Umbilical cord (tissue), 2 donors: ENCODE results near the gene SCAP. TPM values are rescaled to one million over a fixed set of nuclear protein-coding genes. Genes with fewer than 3 reads are reported as not detected.
A peak's percentile ranks its signal among the peaks of the same experiment; 100 is the strongest.
"Not testable (repeated sequence)": the region's sequence is repeated elsewhere in the genome, so short reads cannot be mapped to it uniquely, and the experiment has no call there.

Experiments used
- DNase-seq: peaks from one replicate; pipeline ENCODE4 v3.0.0-alpha.2; 2015; ENCODE audit warnings: low spot score
- total RNA-seq: library from RNA; depleted of rRNA; stranded (reverse); fragments of >200 nt; gene quantifications from one replicate; pipeline ENCODE4 v1.2.3, GENCODE V29; 2014; ENCODE audit warnings: low replicate concordance; ENCODE audit not compliant: insufficient read depth

SCAP gene
- 44.8 TPM for total RNA-seq

DNA sequence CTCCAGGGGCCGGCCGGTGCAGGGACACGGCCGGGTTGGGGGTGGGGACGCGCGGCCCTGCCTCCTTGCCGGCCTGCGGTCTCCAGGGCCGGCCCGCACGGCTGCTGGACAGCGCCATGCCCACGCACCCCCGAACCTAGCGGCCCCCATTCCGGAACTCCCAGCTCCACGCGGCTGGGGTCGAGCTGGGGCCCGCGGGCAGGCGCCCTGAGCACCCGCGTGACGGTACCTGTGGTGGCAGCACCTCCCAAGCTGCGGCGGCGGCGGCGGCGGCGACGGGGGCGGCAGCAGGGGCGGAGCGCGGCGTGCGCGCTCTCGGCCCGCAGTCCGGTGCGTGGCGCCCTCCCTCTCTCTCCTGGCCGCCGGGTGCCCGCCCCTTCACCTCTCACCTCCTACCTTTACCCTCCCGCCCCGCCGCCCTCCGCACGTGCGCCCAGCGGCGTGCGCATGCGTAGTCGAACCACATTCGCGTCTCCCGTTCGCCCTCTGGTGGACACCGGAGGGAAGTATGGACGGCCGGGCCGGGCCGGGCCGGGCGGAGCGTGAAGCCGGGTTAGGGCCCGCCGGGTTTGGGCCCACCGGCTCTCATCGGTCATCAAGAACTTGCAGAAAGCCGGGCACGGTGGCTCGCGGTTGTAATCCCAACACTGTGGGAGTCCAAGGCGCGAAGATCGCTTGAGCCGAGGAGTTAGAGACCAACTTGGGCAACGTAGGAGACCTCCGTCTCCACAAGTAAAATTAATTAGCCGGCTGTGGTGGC is at the start of gene SCAP:
TSS of gene SCAP (minus strand) at position 372 of the 760 bp plus-strand sequence. CDS start 32,948 bp downstream, outside the sequence.
- peak; percentile 87 for DNase-seq

DNA sequence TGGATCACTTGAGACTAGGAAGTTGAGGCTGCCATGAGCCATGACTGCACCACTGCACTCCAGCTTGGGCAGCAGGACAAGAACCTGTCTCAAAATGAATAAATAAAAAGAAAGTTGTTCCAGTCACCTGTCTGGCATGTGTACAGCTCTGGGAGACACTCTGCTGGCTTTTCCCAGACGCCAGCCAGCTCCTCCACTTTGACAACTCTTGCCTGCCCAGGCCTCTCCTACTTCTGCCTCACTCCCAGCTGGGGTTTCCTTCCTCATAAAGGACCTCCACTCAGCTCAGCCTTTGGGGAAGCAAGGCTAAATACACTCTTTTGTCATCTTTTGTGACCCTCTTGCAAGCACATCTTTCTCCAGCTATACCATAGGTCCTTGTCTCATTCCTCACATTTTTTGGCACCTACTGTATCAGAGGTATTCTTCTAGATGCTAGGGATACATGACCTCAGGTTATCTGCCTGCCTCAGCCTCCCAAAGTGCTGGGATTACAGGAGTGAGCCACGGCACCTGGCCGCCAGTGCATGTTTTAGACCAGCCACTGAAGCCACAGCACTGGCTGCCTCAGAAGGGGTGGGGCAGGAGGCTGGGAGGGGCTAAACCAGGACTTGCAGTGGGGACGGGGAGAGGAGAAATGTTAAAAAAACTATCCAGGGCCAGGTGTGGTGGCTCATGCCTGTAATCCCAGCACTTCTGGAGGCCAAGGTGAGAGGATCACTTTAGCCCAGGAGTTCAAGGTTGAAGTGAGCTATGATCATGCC is 47.8 kb upstream of the SCAP start:
- no peak for DNase-seq

DNA sequence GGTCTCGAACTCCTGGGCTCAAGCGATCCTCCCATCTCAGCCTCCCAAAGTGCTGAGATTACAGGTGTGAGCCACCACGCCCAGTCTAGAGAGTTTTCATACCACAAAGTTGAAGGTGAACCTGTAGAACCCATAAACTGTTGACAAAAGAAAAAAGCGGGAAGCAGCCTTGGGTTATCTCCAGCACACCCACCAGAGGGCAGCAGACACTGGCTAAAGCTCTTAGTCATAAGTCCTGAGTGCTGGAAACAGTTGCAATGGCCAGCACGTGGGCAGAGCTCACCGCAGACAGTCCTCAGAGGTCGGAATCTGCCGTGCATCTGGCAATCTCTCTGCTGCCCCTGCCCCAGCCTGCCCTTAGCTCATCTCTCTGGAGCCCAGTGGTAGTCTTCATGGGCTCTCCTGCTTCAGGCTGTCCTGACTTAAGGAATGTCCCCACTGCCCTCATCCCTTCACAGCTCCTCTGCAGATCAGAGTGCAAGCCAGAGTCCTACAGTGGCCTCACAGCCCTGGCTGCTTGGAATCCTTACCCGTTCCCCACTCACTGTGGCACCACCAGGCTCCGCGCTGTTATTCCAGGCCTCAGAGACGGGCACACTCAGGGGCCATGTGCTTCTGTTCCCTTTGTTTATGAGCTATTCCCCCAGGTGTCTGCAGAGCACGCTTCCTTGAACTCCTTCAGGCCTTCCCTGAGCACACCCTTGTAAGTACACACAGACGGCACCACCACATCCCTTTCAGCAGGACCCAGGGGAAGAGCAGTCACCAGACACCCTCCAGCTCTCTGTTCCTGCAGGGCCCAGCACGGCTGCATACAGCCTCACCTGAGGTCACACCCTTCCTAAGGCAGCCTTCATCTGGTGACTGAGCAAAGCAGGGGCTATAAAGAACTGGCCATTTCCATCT is 46.6 kb upstream of the SCAP start:
- DNase-seq, result peak; percentile 90

DNA sequence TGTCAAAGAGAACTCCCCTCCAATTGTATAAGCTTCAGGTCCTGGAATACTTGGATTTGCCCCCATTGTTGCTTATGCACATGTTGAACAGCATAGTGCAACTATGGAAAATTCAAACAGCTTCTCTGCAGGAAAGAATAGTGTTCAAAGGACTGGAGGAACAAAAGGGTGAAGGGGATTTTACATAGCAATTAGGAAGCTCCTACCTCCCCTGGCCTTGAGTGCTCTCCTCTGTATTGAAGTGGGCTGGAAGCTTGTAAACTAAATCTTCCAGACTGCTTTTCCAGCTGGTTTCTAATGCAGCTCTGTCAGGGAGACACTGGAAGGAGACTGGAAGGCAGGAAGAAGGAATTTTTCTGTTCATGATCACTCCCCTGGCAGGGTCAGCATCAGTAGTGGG is 45.0 kb upstream of the SCAP start:
- no peak for DNase-seq

DNA sequence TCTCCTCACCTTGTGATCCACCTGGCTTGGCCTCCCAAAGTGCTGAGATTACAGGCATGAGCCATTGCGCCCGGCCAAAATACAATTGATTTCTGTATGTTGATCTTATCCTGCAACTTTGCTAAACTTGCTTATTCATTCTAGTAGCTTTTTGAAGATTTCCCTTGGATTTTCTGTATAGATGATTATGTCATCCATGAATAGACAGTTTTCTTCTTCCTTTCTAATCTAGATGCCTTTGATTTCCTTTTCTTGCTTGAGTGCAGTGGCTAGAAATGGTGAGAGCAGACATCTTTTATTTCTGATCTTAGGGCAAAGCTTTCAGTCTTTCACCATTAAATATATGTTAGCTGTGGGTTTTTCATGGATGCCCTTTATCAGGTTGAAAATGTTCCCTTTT is 42.2 kb upstream of the SCAP start:
- no peak for DNase-seq

DNA sequence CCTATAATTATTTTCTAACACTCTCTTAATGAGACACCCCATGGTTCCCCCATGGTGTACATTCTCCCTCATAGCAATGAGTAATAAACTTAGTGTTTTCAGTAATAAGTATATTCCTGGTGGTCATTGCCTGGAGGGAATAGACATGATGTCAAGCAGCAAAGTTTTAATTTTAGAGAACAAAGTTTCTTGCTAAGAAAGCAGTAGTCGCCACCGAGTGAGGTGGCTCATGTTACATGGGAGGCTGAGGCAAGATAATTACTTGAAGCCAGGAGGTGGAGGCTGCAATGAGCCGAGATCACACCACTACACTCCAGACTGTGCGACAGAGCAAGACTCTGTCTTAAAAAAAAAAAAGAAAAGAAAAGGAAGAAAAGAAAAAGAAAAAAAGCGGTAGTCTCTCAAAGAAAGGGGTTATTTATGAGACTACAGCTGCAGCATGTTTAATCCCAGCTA is 40.2 kb upstream of the SCAP start:
- DNase-seq, result no peak

DNA sequence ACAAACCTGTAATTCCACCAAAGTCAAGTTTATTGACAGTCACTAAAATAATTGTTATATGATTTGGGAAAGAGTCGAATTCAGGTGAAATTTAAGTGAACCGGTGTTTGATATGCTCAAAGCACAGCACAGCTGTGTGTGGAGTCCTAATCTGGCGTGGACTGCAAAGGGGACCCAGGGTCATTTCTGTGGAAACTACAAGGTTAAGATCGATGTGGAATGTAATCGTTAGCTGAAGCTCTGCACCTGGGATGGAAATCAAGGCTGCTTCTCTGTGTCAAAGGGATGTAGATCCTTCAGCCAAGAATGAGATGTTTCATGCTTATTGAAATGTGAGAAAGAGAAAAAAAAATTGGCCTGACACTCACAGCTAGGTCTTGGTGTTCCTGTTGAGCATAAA is 39.4 kb upstream of the SCAP start:
- DNase-seq, result no peak

DNA sequence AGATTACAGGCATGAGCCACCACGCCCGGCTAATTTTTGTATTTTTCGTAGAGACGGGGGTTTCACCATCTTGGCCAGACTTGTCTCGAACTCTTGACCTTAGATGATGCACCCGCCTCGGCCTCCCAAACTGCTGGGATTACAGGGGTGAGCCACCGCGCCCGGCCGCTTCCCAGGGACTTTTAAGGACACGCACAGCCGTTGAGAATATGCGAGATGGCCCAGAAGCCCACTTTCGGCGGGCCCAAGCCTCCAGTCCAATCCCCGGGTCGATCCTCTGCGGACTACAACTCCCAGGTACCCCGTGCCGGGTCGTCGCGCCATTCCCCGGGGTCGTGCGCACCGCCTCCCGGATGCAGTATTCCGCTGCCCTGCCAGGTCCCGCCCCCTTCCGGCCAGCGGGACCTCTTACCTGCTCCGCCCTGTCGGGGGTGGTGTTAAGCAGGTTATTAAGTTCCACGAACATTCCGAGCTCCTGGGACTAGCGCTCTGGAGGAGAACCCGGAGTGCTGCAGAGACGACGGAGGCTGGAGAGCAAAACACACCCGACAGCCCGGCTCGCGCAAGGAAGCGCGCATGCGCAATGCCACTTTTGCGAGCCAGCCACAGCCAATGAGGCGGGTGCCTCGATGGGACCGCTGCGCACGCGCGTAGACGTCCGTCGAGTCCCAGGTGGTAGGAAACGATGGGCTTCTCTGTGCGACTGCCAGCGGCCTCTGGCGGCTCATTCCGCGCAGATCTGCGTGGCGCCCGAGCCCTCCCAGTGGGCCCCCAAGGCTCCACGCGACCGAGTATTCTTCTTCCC is 37.6 kb upstream of the SCAP start, which contains the start of gene ELP6:
TSS of gene ELP6 (minus strand) at position 588 of the 805 bp plus-strand sequence. CDS start at position 466, 122 bp downstream.
- DNase-seq, result peak; percentile 98

DNA sequence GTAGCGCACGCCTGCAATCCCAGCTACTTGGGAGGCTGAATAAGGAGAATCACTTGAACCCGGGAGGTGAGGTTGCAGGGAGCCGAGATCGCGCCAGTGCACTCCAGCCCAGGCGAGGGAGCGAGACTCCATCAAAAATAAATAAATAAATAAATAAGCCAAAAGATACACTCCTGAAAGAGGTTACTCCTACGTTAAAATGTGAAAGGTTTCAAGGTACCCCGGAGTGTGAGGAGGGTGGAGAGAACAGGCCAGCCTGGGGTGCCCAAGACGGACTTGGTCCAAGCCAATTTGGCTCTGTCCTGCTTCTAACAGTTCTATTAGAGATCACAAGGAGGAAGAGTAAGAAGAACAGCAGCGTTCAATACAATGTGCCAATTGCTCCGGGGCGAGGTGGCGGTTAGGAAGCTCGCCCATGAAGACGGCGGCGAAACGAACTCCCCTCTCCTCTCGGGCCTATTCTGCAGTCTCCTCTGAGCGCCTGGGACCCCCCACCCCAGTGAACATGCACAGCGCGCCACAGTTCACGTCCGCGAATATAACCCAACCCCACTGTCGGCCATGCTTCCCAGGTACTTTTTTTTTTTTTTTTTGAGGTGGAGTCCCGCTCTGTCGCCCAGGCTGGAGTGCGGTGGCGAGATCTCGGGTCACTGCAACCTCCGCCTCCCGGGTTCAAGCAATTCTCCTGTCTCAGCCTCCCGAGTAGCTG is 36.8 kb upstream of the SCAP start:
- DNase-seq, result peak; percentile 24

DNA sequence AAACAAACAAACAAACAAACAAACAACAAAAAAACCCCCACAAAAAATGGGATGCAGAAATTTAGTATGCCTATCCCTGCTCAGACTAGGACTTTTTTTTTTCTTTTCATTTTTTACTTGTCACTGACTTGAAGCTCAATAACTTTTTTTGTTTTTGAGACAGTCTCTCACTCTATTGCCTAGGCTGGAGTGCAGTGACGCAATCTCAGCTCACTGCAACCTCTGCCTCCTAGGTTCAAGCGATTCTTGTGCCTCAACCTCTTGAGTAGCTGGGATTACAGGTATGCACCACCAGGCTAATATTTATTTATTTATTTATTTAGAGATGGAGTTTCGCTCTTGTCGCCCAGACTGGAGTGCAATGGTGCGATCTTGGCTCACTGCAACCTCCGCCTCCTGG is 29.5 kb upstream of the SCAP start:
- not testable (repeated sequence) for DNase-seq

DNA sequence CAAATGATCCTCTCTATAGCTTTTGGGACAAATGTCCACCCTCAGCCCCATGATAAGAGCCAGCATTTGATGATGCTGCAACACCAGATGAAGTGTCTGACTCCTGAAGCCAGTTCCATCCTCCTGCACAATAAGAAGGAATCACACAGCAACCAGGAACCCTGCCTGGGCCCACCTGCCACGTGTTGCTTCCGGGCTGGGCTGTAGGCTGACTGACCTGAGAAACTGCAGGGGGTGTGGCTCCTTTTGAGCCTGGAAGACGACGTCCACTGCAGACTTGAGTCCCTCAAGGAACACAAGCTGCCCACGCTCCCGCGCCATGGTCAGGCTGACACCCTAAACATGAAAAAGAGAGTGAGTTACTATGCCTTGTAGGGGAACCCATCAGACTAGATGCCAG is 28.4 kb upstream of the SCAP start:
- no peak for DNase-seq

DNA sequence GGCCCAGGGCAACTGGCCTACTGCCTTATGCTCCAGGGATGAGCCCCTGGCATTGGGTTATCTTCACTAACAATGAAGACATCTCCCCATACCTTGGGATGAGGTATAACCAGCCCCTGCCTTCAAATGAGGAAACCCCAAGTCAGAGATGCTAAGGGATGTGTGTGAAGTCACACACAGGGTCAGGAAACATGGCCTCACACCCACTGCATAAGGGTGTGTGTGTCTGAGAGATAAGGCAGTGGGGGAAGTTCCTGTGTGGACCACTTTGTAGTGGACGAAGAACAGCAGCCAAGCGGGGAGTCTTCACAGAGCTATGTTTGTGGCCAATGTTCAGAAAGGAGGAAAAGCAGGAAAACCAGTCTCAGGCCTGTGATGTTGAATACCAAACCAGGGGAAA is 27.3 kb upstream of the SCAP start:
- DNase-seq, result no peak

DNA sequence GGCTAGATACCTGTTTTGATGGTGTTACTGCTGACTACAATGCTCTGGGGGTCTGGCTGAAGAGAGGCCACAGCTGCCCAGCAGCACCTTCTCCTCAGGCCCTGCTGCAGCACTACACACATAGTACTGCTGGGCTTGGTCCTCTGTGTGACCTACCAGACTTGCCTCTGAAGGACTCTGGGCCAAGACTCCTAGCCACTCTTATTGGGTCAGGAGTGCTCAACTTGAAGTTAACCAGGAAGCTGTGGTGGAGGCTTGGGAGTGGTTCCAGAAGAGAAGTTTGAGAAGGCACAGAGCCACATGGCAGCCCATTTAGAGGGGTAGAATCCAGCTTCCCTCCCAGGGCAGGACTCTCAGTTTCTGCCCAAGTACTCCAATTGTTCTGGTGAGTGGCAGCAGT is 21.2 kb upstream of the SCAP start:
- DNase-seq, result no peak

DNA sequence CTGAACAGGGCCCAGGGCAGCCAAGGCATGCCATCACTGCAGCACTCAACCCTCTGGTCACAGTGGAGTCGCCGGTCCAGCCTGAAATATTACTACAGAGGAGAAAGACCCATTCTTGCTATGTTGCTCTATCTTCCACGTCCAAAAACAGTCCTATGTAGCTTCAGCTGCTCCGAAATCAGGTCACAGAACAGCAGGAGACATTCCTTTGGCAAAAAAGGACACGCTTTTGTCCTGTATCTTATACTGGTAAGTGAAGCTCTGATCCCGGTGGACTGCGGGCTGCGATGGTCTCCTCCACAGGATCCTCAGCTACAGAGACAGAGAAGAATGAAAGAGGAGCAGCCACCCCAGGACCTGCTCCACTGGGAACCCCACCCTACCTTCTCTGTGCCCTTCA is 20.1 kb upstream of the SCAP start:
- no peak for DNase-seq

DNA sequence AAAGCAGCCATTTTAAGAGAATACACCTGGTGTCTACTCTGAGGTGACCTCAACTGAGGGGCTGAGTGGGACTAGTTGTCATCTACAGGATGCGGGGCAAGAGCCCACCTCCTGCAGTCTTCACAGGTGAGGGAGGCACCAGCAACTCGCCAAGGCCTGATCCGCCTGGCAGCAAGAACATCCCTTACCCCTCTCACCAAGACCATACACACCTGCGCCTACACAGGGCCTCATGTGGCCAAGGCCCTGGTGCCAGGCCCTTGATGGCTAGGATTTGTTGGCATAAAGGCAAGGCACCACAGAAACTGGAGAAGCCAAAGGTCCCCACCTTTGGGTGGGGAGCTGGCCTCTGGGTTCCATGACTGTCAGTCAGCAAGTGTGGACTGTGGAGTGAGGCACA is 19.4 kb upstream of the SCAP start:
- DNase-seq, result no peak

DNA sequence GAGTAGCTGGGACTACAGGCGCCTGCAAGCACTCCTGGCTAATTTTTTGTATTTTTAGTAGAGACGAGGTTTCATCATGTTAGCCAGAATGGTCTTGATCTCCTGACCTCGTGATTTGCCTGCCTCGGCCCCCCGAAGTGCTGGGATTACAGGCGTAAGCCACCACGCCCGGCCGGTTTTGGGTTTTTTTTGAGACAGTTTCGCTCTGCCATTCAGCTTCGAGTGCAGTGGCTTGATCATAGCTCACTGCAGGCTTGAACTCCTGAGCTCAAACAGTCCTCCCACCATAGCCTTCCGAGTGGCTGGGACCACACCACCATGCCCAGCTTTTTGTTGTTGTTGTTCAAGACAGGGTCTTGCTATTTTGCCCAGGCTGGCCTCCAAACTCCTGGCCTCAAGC is 16.0 kb upstream of the SCAP start:
- no peak for DNase-seq

DNA sequence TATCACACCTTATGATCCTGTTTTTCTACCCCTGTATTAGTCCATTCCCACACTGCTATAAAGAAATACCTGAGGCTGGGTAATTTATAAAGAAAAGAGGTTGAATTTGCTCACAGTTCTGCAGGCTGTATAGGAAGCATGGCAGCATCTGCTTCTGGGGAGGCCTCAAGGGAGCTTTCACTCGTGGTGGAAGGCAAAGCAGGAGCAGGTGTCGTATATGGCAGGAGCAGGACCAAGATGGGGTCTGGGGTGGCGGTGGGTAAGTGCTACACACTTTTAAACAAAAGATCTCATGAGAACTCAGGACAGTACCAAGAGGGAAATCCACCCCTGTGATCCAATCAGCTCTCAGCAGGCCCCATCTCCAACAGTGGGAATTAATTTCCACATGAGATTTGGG is 15.4 kb upstream of the SCAP start:
- DNase-seq, result no peak

DNA sequence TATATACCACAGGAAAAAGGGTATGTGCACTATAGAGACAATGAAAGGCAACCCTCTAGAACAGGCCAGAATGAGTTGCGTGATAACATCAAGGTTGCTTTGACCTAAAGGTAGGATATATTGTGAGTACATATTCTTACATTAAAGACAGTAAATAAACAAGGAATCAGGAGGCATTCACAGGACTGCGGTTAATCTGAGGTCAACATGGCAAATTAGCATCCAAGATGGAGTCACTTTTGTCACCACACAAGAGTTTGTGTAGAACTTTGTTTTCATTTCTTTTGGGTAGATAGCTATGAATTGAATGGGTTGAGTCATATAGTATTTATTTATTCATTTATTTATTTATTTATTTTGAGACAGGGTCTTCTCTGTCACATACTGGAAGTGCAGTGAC is 11.5 kb upstream of the SCAP start:
- DNase-seq, result no peak

DNA sequence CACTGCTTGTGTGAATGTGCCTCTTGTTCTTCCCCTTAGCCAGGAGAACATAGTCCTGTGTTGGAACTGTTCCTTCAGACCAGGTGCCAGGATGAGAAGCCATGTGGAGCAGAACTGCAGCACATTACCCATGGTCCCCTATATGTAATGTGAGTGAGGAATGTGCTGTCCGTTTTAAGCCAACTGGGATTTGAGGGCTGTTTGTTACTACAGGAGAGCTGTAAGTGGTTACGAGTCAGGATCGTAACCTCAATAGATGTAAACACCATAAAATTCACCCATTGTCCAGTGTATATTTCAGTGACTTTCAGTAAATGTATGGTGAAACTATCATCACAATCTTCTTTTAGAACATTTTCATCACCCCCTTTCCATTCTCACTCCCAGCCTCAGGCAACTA is 10.1 kb upstream of the SCAP start:
- DNase-seq, result no peak

DNA sequence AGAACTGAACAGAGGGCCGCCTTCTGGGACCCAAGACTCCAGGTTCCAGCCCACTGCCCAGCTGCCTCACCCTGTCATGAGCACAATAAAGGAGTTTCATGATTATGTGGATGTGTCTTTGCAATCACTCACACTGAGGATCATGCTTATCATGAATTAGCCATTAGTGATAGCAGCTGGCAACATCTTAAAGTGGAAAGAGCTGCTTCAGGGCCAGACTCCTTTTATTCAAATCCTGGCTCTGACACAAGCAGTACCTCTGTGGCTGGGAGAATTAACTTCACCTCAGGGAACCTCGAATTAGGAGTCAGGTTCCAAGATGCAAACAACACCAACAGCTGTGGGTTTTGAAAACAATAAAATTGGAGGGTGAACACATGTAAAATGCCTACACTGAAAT is 6.6 kb upstream of the SCAP start:
- DNase-seq, result peak; percentile 30
